ENCODE results near the gene RAB44. TPM values are rescaled to one million over a fixed set of nuclear protein-coding genes. Genes with fewer than 3 reads are reported as not detected.

RAB44 gene
- total and polyA plus RNA-seq, 9 of the 15 experiments (the other 6 are each of a cell fraction or from before 2014, with no cell fraction given) = not detected

DNA sequence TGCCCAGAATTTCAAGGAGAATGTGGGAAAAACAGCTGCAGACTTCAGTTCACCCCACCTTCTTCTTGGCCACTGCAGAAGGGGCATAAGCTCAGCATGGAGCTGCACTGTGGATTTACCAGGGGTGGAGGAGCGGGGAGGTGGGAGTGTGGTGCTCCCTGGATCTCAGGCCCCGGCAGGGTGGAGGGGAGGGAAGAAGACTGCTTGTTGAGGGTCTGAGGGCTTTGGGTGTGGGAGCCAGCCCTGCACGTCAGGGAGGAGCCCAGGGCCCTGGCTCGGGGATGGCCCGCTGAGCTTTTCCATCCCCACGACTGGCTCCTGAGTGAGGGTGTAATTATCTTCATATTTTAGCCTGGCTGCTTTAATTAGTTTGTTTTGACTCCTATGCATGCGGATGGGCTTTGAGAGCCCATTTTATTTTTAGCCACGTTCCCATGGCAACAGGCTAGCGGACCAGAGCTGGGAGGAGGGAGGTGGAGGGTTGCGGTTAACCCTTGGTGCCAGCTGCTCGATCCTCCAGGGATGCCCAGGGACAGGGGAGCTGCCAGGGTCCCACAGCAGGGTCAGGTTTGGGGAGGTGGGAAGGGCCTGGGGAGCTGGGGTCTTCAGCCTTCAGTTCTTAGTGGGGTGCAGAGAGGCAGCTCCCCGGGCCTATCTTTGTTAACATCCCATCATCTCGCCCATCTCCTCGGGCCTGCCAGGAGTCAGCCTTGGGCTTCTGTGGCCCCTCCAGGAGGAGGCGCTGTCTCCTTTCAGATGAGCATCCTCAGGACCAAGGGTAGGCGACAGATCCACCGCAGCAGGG, 68.2 kb downstream of the RAB44 start (continued):
- TF ChIP-seq AFF4 (CRISPR knock-in tag; IDR thresholded peaks at IDR 0.05) = no peak
- TF ChIP-seq LCOR (CRISPR knock-in tag; IDR thresholded peaks at IDR 0.05) = no peak
- TF ChIP-seq, protein P1, sequence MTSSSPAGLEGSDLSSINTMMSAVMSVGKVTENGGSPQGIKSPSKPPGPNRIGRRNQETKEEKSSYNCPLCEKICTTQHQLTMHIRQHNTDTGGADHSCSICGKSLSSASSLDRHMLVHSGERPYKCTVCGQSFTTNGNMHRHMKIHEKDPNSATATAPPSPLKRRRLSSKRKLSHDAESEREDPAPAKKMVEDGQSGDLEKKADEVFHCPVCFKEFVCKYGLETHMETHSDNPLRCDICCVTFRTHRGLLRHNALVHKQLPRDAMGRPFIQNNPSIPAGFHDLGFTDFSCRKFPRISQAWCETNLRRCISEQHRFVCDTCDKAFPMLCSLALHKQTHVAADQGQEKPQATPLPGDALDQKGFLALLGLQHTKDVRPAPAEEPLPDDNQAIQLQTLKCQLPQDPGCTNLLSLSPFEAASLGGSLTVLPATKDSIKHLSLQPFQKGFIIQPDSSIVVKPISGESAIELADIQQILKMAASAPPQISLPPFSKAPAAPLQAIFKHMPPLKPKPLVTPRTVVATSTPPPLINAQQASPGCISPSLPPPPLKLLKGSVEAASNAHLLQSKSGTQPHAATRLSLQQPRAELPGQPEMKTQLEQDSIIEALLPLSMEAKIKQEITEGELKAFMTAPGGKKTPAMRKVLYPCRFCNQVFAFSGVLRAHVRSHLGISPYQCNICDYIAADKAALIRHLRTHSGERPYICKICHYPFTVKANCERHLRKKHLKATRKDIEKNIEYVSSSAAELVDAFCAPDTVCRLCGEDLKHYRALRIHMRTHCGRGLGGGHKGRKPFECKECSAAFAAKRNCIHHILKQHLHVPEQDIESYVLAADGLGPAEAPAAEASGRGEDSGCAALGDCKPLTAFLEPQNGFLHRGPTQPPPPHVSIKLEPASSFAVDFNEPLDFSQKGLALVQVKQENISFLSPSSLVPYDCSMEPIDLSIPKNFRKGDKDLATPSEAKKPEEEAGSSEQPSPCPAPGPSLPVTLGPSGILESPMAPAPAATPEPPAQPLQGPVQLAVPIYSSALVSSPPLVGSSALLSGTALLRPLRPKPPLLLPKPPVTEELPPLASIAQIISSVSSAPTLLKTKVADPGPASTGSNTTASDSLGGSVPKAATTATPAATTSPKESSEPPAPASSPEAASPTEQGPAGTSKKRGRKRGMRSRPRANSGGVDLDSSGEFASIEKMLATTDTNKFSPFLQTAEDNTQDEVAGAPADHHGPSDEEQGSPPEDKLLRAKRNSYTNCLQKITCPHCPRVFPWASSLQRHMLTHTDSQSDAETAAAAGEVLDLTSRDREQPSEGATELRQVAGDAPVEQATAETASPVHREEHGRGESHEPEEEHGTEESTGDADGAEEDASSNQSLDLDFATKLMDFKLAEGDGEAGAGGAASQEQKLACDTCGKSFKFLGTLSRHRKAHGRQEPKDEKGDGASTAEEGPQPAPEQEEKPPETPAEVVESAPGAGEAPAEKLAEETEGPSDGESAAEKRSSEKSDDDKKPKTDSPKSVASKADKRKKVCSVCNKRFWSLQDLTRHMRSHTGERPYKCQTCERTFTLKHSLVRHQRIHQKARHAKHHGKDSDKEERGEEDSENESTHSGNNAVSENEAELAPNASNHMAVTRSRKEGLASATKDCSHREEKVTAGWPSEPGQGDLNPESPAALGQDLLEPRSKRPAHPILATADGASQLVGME (CRISPR knock-in tag; IDR thresholded peaks at IDR 0.05) = peak; percentile 81; the same call in 1 of the 2 replicates
- peak; percentile 93 for TF ChIP-seq ARID2 (IDR thresholded peaks at IDR 0.05)
- TF ChIP-seq RFX1 (IDR thresholded peaks at IDR 0.05) = peak; percentile 86
- TF ChIP-seq BCL6 (CRISPR knock-in tag; IDR thresholded peaks at IDR 0.05) = no peak
- TF ChIP-seq PHB2 (IDR thresholded peaks at IDR 0.05; ENCODE audit: low read depth) = no peak
- no peak for TF ChIP-seq RBBP5 (IDR thresholded peaks at IDR 0.05; ENCODE audit: borderline replicate concordance, insufficient read depth, low read length, poor library complexity, severe bottlenecking)
- TF ChIP-seq STAG1 (CRISPR knock-in tag; IDR thresholded peaks at IDR 0.05; ENCODE audit: borderline replicate concordance) = peak; percentile 99
- no peak for TF ChIP-seq ZNF175 (CRISPR knock-in tag; IDR thresholded peaks at IDR 0.05; ENCODE audit: low read depth)
- TF ChIP-seq, protein P2, sequence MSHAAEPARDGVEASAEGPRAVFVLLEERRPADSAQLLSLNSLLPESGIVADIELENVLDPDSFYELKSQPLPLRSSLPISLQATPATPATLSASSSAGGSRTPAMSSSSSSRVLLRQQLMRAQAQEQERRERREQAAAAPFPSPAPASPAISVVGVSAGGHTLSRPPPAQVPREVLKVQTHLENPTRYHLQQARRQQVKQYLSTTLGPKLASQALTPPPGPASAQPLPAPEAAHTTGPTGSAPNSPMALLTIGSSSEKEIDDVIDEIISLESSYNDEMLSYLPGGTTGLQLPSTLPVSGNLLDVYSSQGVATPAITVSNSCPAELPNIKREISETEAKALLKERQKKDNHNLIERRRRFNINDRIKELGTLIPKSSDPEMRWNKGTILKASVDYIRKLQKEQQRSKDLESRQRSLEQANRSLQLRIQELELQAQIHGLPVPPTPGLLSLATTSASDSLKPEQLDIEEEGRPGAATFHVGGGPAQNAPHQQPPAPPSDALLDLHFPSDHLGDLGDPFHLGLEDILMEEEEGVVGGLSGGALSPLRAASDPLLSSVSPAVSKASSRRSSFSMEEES (CRISPR knock-in tag; IDR thresholded peaks at IDR 0.05) = no peak
- TF ChIP-seq TFAP4 (CRISPR knock-in tag; IDR thresholded peaks at IDR 0.05; ENCODE audit: borderline replicate concordance) = peak; percentile 57; the same call in 1 of the 2 replicates
- TF ChIP-seq CTBP1 (IDR thresholded peaks at IDR 0.05; ENCODE audit: borderline replicate concordance) = peak; percentile 88
- no peak for TF ChIP-seq ZNF696 (CRISPR knock-in tag; conservative IDR thresholded peaks at IDR 0.05)

Data from K562 (cell line).